PFSK-1 (cell line): ENCODE data around the gene TBPL1.

Experiments
- POLR2AphosphoS5 ChIP-seq: IDR thresholded peaks from 2 replicates; pipeline ENCODE4 v1.6.1; 2012; ENCODE audit warnings: low read depth, mild to moderate bottlenecking, control low read depth, low read length, moderate library complexity
- SIN3A ChIP-seq: IDR thresholded peaks from 2 replicates; pipeline ENCODE4 v1.6.1; 2012; ENCODE audit warnings: mild to moderate bottlenecking, low read length, moderate library complexity, borderline replicate concordance; ENCODE audit not compliant: insufficient read depth
- TAF1 ChIP-seq: IDR thresholded peaks from 2 replicates; pipeline ENCODE4 v1.6.1; 2012; ENCODE audit warnings: low read length, control low read depth, borderline replicate concordance; ENCODE audit not compliant: insufficient read depth
- TF ChIP-seq, protein P1 (sequence below), 2 experiments: IDR thresholded peaks; 2 replicates each; pipeline versions ENCODE4 v1.6.1 to v1.8.0; 2011 to 2012; ENCODE audit warnings: low read depth in 2 of 2, low read length in 2 of 2, control low read depth in 1 of 2, inconsistent platforms in 1 of 2, mild to moderate bottlenecking in 1 of 2, moderate library complexity in 1 of 2; ENCODE audit not compliant: insufficient read depth in 1 of 2

- TF ChIP-seq TAF1 (no peak), POLR2AphosphoS5 (no peak), SIN3A (no peak)
- TF ChIP-seq, protein P1, sequence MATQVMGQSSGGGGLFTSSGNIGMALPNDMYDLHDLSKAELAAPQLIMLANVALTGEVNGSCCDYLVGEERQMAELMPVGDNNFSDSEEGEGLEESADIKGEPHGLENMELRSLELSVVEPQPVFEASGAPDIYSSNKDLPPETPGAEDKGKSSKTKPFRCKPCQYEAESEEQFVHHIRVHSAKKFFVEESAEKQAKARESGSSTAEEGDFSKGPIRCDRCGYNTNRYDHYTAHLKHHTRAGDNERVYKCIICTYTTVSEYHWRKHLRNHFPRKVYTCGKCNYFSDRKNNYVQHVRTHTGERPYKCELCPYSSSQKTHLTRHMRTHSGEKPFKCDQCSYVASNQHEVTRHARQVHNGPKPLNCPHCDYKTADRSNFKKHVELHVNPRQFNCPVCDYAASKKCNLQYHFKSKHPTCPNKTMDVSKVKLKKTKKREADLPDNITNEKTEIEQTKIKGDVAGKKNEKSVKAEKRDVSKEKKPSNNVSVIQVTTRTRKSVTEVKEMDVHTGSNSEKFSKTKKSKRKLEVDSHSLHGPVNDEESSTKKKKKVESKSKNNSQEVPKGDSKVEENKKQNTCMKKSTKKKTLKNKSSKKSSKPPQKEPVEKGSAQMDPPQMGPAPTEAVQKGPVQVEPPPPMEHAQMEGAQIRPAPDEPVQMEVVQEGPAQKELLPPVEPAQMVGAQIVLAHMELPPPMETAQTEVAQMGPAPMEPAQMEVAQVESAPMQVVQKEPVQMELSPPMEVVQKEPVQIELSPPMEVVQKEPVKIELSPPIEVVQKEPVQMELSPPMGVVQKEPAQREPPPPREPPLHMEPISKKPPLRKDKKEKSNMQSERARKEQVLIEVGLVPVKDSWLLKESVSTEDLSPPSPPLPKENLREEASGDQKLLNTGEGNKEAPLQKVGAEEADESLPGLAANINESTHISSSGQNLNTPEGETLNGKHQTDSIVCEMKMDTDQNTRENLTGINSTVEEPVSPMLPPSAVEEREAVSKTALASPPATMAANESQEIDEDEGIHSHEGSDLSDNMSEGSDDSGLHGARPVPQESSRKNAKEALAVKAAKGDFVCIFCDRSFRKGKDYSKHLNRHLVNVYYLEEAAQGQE (IDR thresholded peaks at IDR 0.05; ENCODE audit: insufficient read depth in 1 of 2, low read depth in 2 of 2, low read length in 2 of 2): no peak
Observed at GRCh38 chr6:133965817-133966360, 12.9 kb downstream of the TBPL1 start.
